ENCODE results near the gene TRIM26.

DNA sequence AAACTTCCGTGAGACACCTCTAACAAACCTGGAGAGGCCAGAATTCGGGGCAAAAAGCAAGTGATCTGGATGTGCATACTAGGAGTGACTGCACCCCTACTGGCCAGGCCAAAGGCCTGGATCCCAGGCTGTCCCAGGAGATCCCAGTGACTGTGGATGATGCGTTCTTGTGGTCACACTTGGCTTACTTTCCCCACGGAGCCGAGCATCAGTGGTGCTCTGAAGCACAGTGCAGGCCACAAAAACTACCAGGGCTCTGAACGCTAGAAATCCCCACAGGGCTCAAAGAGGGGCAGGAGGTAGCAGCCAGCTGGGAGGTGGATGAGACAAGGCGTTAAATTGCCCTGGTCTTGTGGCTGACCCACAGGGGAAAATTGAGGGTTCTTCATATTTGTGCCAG lies 7.1 kb downstream of the TRIM26 start:
- TF ChIP-seq CTCF (IDR thresholded peaks at IDR 0.05; ENCODE audit: low read depth, low read length, poor library complexity, severe bottlenecking): no peak
- TF ChIP-seq EZH2phosphoT487 (IDR thresholded peaks at IDR 0.05; ENCODE audit: borderline replicate concordance, low read length): no peak

Data from DOHH2 (cell line).